Measurements from ENCODE around the gene POU3F1.

The POU3F1 gene

GRCh38 chr1:38006008-38006828 is 40.4 kb downstream of the POU3F1 start:
- no peak for DNase-seq (ENCODE audit: extremely low read depth in 1 of 2, low read depth in 1 of 2)

DNA sequence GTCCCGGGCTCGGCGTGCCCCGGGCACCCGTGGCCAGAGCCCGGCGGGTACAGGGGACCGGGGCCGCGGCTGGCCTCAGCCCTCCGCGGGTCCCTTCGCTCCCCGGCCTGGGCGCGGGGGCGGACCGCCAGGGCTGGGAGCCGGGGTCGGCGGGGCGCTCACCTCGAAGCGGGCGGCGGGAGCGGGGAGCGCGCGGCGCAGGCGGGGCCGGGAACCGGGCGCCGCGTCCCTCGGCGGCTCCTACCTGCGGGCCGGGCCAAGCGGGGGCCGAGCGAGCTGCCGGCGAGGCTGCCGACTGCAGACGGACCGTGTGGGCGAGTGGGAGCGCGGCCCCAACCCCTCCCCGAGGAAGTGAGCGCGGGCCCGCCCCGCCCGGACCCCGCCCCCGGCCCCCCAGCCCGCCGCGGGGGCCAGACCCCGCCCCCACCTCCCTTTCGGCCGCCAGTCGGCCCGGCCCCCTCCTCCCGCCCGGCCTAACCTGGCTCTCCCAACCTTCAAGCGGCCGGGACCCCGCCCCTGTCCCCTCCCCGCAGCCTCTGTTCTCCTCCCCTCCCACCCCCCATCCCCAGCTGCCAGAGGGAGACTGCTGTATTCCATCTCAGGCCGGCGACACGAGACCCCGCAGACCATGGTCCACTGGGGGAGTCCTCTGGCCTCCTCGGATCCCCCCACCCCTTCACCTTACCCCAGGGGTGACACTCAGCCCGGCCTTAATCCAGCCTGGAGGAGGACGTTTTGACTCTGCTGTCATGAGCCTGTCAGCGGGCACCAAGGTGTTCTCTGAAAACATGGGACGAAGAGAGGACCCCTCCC is 41.2 kb downstream of the POU3F1 start, which contains the start of gene FHL3:
Gene FHL3, minus strand, starts transcription at position 320 of the 813 bp plus-strand sequence. CDS start 6,102 bp downstream, outside the sequence.
- DNase-seq (ENCODE audit: extremely low read depth in 1 of 2, low read depth in 1 of 2): no peak

GRCh38 chr1:38004284-38005108 is 42.1 kb downstream of the POU3F1 start:
- no peak for DNase-seq (ENCODE audit: extremely low read depth in 1 of 2, low read depth in 1 of 2)

- DNase-seq (ENCODE audit: extremely low read depth in 1 of 2, low read depth in 1 of 2): no peak
Observed at GRCh38 chr1:38003261-38004250, 43.0 kb downstream of the POU3F1 start.

- no peak for DNase-seq (ENCODE audit: extremely low read depth in 1 of 2, low read depth in 1 of 2)
Observed at GRCh38 chr1:38000529-38001455, 45.8 kb downstream of the POU3F1 start.

- DNase-seq (ENCODE audit: extremely low read depth in 1 of 2, low read depth in 1 of 2): no peak
Observed at GRCh38 chr1:38000233-38000528, 46.4 kb downstream of the POU3F1 start.

DNA sequence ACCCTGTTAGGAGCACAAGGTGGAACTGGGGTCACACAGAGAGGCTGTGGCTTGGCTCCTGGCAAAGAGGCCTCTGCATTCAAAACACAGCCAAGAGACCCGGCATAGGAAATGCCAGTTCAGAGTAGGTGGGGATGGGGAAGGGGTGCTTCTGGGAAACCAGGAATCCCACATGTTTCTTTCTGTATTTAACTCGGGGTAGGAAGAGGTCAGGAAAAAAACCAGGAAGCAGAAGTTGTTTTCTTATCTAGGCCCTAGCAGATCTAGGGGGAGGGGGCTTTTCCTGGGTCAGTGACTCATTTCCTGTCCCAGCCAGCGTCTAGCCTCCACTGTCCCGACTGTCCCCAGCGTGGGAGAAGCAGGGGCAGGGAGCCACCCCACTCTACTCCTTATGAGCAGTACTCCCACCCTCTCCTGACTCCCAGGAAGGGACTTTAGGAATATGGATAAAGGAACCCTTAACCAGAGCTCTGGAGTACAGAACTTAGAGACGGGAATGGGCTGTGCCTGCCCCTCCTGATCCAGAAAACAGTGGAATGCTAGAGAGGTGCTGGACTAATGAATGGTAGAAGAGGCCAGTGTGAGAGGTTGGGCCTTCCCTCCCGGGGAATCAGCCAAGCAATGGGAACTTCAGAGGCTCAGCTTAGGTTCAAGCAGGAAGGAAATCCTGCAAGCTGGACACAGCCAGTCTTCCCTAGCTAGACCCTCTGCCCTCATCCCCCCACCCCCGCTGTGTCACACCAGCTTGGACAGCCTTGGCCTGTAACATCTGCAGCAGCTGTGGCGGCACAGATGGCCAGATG is 47.0 kb downstream of the POU3F1 start:
- DNase-seq (ENCODE audit: extremely low read depth in 1 of 2, low read depth in 1 of 2): no peak

DNA sequence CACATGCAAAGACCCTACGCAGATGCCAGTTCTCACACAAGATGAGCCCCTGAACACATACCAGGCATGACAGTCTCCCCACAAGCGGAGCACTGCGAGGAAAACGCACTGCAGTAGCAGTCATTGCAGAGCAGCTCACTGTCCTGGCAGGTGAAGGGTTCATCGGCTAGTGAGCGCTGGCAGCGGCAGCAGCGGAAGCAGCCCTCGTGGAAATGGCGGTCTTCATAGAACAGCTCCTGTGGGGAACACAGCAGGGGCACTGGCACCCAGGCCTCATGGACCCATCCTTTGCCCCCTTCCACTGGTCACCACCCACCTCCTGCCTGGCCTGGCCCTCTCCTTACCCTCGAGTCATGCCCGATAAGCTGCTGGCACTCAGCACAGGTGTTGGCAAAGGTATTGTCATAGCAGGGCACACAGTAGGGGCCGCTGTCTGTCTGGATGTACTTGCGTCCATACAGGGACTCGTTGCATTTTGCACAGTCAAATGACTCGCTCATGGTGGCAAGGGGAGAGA is 47.6 kb downstream of the POU3F1 start:
- DNase-seq (ENCODE audit: extremely low read depth in 1 of 2, low read depth in 1 of 2): no peak

GRCh38 chr1:37998089-37998808 is 48.3 kb downstream of the POU3F1 start:
- no peak for DNase-seq (ENCODE audit: extremely low read depth in 1 of 2, low read depth in 1 of 2)

GRCh38 chr1:37997256-37998088 is 49.1 kb downstream of the POU3F1 start:
- no peak for DNase-seq (ENCODE audit: extremely low read depth in 1 of 2, low read depth in 1 of 2)

DNA sequence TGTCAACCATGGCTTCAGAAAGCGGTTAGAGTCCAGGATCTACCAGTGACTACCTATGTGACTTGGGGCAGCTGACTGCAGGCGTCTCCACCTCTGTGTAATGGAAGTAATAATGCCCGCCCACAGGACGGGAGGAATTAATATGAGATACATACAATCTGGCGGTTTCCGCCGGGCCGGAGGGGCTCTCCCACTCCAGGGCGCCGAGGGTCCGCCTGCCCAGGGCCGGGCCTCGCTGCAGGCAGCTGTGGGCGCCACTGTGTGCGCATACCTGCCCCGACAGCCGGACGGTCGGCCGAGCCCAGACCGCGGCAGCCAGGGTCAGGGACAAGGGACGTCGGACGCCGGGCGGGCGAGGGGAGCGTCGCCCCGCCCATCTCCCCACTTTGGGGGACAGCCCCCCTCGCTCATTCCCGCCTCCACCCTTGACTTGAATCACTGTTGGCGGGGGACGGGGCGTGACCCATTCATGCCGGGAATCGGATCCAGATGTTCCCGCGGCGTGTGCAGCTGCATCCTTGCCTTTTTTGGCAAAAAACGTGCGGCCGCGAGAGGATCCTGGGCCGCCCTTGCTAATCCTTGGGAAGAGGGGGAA is 50.7 kb downstream of the POU3F1 start:
- DNase-seq (ENCODE audit: extremely low read depth in 1 of 2, low read depth in 1 of 2): no peak

- no peak for DNase-seq (ENCODE audit: extremely low read depth in 1 of 2, low read depth in 1 of 2)
Observed at GRCh38 chr1:37994886-37995566, 51.6 kb downstream of the POU3F1 start.
